GM12801 (cell line): ENCODE data around the gene SPESP1.

Experiments
- CTCF ChIP-seq: IDR thresholded peaks from one replicate; pipeline ENCODE4 v1.5.1; 2011; ENCODE audit warnings: control low read depth; ENCODE audit not compliant: insufficient read length; ENCODE audit errors: extremely low read depth

SPESP1 gene

GRCh38 chr15:68958597-68958996 is 28.3 kb downstream of the SPESP1 start:
- no peak for TF ChIP-seq CTCF

- TF ChIP-seq CTCF = no peak
These were observed 32.1 kb downstream of the SPESP1 start for GRCh38 chr15:68962465-68962864.

- no peak for TF ChIP-seq CTCF
These were observed 36.7 kb downstream of the SPESP1 start for GRCh38 chr15:68966996-68967395.

GRCh38 chr15:68967948-68968347 is 37.6 kb downstream of the SPESP1 start:
- no peak for TF ChIP-seq CTCF

- TF ChIP-seq CTCF = no peak
These were observed 39.0 kb downstream of the SPESP1 start for GRCh38 chr15:68969298-68969697.

GRCh38 chr15:68972201-68973065 is 42.1 kb downstream of the SPESP1 start:
- no peak for TF ChIP-seq CTCF

- TF ChIP-seq CTCF = no peak
These were observed 48.7 kb downstream of the SPESP1 start for GRCh38 chr15:68979006-68979405.
